NCI-H1694 (cell line): ENCODE measurements around the gene CCDC32.

Experiments
- DNase-seq: peaks from one replicate; lab custom pipeline; 2025; lab: John Stamatoyannopoulos, UW

The CCDC32 gene

GRCh38 chr15:40511472-40512133 lies 53.2 kb downstream of the CCDC32 start:
- no peak for DNase-seq

DNA sequence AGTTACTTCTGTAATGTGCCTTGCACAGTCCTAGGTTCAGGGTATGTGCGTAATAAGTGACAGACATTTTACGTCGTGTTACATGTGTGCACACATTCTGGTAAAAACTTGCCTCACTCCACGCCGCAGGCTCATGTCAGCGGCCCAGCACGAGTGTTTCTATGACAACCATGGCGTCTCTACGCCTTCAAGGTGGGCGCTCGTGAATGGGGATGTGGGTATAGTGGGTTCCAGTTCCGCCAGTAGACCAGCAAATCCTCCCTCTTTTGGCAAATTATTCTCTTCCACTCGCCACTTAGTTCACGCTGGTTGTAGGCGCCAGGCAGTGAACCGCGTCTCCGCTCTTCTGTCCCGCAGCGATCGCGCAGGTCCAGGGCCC lies 53.8 kb downstream of the CCDC32 start:
- no peak for DNase-seq

DNA sequence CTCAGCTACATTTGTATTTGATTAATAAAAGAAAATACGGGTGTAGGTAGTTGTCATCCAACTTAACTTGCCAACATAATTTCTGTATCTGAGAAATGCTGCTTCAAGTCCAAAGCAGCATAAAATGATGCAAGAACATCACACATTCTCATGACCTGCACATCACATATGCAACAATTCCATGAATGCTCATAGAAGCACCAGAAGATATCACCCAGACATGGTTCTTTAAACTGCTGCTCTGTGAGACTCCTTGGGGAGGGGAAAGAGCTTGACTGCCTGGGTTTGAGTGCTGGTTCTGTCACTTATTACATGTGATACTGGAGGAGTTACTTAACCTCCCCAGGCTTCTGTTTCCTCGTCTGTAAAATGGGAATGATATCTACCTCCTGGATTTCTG lies 54.6 kb downstream of the CCDC32 start:
- no peak for DNase-seq

- no peak for DNase-seq
These were observed 56.6 kb downstream of the CCDC32 start for GRCh38 chr15:40508216-40508615.

DNA sequence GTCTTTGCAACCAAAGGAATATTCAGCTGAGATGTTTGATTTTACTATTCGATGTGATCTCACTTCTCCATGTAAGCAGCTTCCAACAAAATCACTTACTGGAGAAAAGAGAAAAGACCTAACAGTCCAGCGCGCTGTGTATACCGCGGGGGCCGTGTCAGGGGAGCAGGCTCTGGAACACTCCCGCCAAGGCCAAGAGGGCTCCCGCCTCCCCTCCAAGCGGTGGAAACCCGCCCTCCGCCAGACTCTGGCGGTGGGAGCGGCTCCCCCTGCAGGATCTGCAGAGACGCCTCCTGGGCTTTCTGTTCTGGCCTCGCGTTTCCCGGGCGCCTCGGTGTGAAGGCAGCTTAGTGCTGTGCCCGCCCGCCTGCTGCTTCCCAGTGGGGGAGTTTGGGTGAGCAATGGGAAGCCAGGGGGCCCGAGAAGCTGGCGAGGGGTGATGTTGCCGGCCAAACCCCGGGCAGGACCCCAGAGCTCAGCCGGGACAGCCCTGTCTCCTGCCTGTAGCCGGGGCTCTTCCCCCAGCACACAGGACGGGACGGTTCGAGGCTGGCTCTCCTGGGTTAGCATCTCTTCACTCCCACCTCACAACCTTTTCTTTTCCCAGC lies 57.8 kb downstream of the CCDC32 start:
- peak; percentile 58 for DNase-seq
